Measurements from ENCODE around the gene ARGLU1. TPM values are rescaled to one million over a fixed set of nuclear protein-coding genes. Genes with fewer than 3 reads are reported as not detected.

The ARGLU1 gene
- total RNA-seq, 1 experiment from 2014 or later: 38.3 TPM

DNA sequence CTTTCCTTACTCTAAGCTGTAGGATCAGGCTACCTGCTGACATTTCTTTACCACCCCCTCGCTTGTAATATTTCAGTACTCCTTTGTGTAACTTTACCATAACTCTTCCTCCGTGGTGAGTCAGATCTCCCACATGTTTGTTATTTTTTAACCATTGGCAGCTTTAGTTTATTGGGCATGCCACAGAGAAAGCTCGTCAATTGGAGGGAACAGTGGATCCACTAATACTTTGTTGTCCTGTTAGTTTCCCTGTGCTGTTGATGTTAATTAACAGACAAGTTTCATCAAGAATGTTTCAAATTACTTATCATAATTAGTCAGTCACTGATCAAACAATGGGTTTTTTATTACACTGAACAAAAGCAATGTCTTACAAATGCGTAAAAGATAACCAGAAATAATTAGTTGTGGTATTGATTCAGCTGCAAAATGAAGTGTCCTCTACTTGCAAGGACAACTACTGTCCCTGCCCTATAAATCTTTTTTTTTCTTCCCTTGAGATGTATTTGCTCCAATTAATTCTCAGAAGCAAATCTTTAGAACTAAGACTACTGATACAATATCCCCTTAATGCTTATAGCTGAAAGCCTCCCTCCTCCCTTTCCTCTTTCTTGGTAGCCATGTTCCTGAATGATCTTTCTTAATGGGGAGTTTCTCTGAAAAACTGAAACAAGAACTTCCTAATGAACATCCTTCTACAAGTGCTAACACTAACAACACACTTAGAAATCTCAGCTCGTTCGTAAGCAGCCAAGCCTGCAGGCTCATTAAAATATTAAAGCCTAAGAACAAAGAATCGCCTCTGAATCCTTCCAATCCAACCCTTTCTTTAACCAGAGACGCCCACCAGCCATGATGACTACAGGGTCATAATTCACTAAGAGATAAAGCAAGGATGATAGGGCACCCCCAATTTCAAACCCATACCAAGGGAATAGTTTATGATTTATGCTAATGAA, 54.6 kb downstream of the ARGLU1 start:
- no peak for DNase-seq (ENCODE audit: low spot score)
- in situ Hi-C loops (cut with HindIII; ENCODE audit: low sequenced_read_pairs): no loop called here

DNA sequence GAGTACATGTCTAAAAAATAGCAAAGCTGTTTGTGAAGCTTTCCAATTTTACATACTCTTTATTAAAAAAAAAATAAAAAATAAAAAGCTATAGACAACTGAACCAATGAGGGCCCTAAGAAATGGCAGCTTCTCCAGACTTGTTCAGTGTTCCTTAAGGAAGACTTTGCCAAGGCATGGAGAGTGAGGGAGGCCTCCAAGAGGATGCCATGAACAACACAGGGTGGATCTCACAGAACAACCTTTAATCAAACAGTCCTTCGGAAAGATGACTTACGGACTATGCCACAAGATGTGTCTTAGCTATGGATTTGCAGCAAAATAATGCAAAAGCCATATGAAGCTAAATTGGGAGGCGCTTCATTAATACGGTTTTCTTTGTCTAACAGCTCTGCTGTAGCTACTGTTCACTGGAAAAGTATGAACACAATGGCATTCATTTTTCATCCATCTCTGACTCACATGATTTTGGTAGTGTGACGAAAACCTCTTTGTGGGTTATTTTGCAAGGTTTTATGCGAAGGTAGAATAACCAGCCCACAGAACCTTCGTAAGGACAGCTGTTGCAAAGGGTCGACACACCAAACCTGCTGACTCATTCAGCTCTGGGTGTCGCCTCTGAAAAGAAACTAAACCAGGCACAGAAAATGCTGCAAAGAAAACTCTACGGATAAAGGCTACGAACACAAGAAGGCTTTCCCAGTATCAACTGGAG, 60.2 kb downstream of the ARGLU1 start:
- in situ Hi-C loops (cut with HindIII; ENCODE audit: low sequenced_read_pairs): no loop called here
- DNase-seq (ENCODE audit: low spot score): no peak

GRCh38 chr13:106506286-106506685, 61.7 kb downstream of the ARGLU1 start:
- DNase-seq (ENCODE audit: low spot score): no peak
- in situ Hi-C loops (cut with HindIII; ENCODE audit: low sequenced_read_pairs): no loop called here

DNA sequence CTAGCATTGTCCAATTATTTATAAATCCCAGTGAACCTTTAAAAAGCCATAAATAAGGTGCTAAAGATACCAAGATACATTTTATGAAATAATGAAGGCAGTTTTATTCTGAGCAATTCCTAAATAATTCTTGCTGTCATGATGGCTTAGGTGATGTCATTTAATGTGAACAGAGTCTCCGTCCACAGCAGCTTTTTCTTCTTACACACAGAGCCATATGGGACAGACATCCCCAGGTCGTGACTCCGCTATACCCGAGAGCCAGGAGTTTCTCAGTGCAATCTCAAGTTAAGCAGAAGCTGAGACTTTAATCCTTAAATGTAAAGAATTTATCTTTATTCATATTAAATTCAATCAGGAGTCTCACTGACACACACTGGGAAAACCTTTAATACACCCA, 62.2 kb downstream of the ARGLU1 start:
- in situ Hi-C loops (cut with HindIII; ENCODE audit: low sequenced_read_pairs): no loop called here
- no peak for DNase-seq (ENCODE audit: low spot score)

DNA sequence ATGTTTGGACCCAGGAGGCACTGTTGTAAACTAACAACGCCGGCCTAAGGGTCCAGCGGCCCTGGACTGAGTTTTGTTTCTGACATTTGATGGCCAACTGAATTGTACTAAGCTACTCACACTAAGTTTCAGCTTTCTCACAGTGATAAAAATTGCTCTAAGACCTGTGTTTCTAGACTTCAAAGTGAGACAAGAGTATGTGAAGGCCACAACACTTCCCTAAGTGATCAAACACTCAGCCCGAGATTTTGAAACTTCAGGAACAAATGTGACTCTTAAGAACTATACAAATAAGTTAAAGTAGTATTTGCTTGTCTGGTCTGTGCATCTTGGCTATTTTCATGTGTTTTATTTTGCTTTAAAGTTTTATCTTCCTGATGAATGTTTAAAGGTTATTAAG, 62.6 kb downstream of the ARGLU1 start:
- in situ Hi-C loops (cut with HindIII; ENCODE audit: low sequenced_read_pairs): no loop called here

DNA sequence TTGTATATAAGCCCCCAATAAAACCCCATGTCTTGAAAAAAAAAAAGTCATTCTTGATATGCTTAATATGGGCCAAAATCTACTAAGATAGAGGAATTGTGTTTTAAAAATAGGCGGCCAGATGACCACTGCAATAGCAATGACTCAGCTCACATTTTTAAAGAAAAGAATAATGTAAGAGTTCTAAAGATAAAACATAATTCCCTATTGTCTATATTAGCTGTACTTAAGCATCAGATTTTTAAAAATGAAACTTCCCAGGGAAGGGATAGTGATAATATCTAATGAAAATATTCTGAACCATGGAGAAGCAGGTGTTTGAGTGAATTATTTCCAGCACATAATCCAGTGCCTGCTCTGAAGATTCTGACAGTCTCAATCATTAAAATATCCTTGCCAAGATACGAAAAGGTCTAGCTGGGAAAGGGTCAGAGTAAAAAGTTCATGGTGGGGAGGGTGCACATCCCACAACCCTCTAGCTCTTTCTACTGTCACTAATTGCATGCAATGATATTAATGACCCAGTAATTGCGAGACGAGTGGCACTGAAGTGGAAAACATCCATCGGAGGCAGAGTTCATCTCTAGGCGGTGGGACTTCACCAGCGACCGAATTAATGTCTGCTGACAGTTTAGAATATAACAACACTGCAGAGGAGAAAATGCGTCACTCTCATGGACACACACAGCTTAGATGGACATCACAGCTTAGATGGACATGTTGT, 64.0 kb downstream of the ARGLU1 start:
- in situ Hi-C loops (cut with HindIII; ENCODE audit: low sequenced_read_pairs): no loop called here
- DNase-seq (ENCODE audit: low spot score): no peak

More for the DNA sequence above, 62.6 kb downstream of the ARGLU1 start:
- no peak for DNase-seq (ENCODE audit: low spot score)

GRCh38 chr13:106503272-106503671, 64.7 kb downstream of the ARGLU1 start:
- in situ Hi-C loops (cut with HindIII; ENCODE audit: low sequenced_read_pairs): no loop called here
- no peak for DNase-seq (ENCODE audit: low spot score)

- DNase-seq (ENCODE audit: low spot score): no peak
- in situ Hi-C loops (cut with HindIII; ENCODE audit: low sequenced_read_pairs): no loop called here
These were observed 67.5 kb downstream of the ARGLU1 start for GRCh38 chr13:106500445-106500844.

DNA sequence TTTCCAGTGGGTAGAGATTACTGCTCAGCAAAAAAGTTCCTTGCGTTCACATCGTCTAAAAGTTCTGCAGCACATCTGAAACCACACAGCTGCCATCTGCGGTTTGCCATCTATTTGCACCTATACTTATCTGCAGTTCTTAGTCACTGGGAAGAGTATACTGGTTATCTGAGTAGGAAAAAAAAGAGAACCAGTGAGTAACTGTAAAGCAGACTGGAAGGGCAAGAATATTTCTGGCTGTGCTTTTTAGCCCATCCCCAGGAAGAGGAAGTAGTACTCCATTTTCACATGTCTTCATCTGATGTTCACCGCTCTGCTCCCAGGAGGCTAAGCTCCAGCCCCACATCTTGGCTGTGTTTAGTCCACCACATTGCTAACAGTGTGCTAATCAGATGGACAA, 68.0 kb downstream of the ARGLU1 start:
- in situ Hi-C loops (cut with HindIII; ENCODE audit: low sequenced_read_pairs): no loop called here
- DNase-seq (ENCODE audit: low spot score): no peak

DNA sequence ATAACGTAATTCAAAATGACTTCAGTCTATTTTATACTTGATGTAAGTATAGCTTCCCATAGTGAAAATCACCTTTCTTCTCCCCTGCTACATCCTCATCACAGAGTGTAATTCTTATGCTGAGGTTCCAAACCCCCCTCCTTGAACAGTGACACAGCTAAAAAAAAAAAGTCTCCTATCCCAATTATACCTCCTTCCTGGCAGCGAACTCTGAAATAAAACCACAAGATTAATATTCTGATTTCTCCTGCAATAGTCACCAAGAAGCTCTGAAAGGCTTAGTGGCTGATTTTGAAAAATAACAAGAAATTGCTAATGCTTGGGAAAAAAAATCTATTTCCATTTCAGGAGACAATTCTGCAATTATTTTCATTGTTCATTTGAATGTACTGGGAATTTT, 68.8 kb downstream of the ARGLU1 start:
- in situ Hi-C loops (cut with HindIII; ENCODE audit: low sequenced_read_pairs): no loop called here
- no peak for DNase-seq (ENCODE audit: low spot score)

- DNase-seq (ENCODE audit: low spot score): no peak
- in situ Hi-C loops (cut with HindIII; ENCODE audit: low sequenced_read_pairs): no loop called here
These were observed 69.4 kb downstream of the ARGLU1 start for GRCh38 chr13:106498571-106498970.

- no peak for DNase-seq (ENCODE audit: low spot score)
- in situ Hi-C loops (cut with HindIII; ENCODE audit: low sequenced_read_pairs): no loop called here
These were observed 69.8 kb downstream of the ARGLU1 start for GRCh38 chr13:106498158-106498557.

DNA sequence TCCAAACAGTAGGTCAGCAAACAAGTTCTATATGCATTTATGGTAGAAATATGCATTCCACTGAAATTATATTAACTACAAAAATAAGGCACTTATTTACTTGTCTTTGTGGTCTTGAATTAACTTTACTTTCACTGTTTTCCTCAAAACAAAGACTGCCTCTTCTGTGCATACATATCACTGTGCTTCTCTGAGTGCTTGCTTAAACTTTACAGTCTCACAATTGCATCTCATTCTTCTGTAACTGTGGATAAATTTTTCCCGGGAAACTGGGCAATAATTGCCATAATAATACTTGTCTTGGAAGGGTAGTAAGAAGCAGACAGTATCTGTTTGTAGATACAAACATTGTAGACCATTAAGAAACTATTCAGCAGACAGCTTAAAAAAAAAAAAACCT, 70.9 kb downstream of the ARGLU1 start:
- DNase-seq (ENCODE audit: low spot score): no peak
- in situ Hi-C loops (cut with HindIII; ENCODE audit: low sequenced_read_pairs): no loop called here

- peak; percentile 67 for DNase-seq (ENCODE audit: low spot score)
- in situ Hi-C loops (cut with HindIII; ENCODE audit: low sequenced_read_pairs): no loop called here
These were observed 71.6 kb downstream of the ARGLU1 start for GRCh38 chr13:106496072-106496997.

- in situ Hi-C loops (cut with HindIII; ENCODE audit: low sequenced_read_pairs): no loop called here
These were observed 73.0 kb downstream of the ARGLU1 start for GRCh38 chr13:106494936-106495335.

GRCh38 chr13:106494506-106494905, 73.4 kb downstream of the ARGLU1 start:
- in situ Hi-C loops (cut with HindIII; ENCODE audit: low sequenced_read_pairs): no loop called here

More at GRCh38 chr13:106494936-106495335, 73.0 kb downstream of the ARGLU1 start:
- DNase-seq (ENCODE audit: low spot score): peak; percentile 34

DNA sequence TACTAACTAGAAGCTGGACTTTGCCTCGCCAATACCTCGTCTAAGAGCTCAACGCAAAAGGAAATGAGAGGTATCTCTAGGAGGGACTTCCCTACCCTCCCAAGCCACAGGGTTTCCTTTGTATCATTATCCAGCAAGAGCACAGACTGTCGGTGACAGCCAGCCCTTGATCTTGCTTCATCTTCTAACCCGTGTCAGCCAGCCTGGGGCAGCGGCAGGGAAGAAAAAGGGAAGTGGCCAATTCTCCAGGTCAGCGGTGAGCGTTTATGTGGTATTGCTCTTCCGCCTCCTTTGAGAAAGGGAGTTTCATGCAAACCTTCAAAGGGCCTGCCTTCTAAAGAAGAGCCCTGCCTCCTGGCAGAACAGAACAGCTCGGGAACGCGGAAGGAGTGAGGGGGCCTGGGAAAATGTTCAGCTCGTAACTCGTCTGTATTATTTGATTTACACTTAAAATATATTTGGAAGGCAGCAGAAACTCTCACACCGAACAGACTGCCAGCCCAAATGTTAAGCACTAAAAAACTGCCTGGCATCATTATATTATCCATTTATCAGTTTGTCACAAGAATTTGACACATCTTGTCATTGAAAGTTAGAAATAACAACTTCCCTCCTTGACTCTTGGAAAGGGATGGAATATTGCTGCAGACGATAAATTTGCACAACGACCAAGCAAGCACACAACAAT, 74.3 kb downstream of the ARGLU1 start:
- DNase-seq (ENCODE audit: low spot score): no peak
- in situ Hi-C loops (cut with HindIII; ENCODE audit: low sequenced_read_pairs): no loop called here

More at GRCh38 chr13:106494506-106494905, 73.4 kb downstream of the ARGLU1 start:
- DNase-seq (ENCODE audit: low spot score): no peak
